Forelimb muscle (tissue), 1 donor: ENCODE data around the gene SAMD4A. TPM values are rescaled to one million over a fixed set of nuclear protein-coding genes. Genes with fewer than 3 reads are reported as not detected.
A peak's percentile ranks its signal among the peaks of the same experiment; 100 is the strongest.

ENCODE experiments used
- DNase-seq: peaks from one replicate; pipeline ENCODE4 v3.0.0-alpha.2; 2013; ENCODE audit warnings: low read depth
- polyA plus RNA-seq: library from polyadenylated mRNA; unstranded; fragments of 120-200 nt; gene quantifications from one replicate; pipeline ENCODE4 v1.2.1, GENCODE V29; 2013; ENCODE audit not compliant: insufficient read length

The SAMD4A gene
- polyA plus RNA-seq, 1 donor, result 65.1 TPM

DNA sequence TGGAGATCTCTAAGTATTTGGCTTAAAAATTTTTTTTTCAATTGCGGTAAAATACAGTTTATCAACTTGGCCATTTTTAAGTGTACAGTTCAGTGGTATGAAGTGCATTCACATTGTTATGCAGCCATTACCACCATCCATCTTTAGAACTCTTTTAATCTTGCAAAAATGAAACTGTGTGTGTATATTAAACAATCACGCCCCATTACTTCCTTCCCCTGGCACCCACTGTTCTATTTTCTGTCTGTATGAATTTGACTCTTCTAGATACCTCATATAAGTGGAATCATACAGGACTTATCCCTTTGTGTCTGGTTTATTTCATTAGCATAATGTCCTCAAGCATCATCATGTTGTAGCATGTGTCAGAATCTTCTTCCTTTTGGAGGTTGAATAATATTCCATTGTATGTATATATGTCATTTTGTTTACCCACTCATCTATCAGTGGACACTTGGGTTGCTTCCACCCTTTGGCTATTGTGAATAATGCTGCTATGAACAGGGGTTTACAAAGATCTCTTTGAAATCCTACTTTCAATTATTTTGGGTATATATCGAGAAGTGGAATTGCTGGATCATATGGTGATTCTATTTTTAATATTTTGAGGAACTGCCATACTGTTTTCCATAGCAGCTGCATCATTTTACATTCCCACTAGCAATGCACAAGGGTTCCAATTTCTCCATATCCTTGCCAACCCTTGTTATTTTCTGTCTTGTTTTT lies 62.9 kb downstream of the SAMD4A start:
- no peak for DNase-seq

DNA sequence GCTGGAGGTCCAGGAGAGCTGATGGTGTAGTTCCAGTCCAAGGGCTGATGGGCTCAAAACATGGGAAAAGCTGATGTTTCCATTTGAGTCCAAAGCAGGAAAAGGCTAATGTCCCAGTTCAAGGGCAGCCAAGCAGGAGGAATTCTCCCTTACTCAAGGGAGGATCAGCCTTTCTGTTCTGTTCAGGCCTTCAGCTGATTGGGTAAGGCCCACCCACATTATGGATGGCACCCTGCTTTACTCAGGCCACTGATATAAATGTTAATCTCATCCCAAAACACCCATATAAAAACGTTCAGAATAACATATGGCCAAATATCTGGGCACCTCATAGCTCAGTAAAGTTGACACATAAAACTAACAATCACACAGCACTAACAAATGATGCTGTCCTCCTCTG lies 64.1 kb downstream of the SAMD4A start:
- no peak for DNase-seq

DNA sequence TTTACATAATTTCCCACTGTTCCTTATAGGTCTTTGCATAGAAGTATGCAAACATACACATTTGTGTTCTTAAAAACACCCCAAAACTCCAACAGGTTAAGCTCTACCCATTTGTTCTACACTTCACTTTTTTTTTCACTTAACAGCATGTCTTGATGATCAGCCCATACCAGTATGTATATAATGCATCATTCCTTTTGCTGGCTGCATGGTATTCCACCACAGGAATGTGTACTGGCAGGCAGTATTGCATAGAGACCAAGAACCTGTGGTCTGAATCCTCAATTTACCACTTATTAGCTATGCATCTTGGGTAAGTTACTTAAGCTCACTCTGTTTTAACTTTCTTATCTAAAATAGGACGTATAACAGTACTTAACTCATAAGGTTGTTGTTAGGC lies 65.5 kb downstream of the SAMD4A start:
- no peak for DNase-seq

DNA sequence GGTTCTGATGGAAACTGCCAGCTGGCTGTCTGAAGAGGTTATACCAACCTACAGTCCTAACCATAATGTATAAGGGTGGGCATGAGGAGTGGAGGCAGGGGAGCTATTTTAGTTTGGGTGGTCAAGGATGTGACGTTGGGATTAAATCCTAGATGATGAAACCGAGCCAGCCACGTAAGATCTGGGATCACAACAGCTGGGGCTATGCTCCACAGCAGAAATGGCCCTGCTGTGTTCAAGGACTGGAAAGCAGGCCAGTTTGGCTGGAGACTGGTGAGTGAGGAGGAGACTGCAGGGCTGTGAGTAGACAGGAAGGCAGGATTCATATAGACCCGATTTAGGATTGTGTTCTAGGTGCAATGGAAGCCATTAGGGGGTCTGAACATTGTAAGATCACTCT lies 66.1 kb downstream of the SAMD4A start:
- no peak for DNase-seq

DNA sequence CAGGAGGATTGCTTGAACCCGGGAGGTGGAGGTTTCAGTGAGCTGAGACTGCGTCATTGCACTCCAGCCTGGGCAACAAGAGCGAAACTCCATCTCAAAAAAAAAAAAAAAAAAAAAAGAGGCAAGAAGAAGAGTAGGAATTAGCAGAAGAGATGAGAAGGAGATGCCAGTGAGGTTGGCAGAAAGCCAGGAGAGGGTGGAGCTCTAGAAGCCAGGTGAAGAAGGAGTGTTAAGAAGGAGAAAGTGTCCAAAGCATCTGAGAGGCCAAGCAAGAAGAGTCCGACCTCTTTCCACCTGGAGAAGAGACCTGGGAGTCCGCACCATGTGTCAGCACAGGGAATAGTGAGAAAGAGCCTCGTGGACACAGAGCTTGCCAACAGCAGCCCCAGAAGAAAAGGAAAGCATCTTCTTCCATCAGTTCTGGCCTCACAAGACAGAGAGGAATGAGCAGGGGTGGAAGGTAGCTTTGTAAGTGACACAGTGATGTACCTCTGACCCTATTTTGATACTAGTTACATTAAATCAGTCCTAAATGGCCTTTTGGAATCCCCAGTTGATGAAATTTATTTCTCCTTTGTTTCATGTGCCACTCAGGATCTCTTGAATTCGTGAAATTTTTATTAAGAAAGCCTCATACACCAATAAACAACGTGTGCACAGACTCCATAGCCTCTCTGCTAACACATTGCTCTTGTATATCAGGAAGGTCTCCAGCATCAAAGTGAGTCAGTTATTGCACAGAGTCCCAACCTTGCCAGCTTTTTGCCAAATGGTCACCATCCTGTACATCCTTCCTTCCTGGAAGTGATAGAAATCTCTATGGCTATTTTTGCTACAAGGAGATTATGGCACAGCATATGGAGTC lies 70.6 kb downstream of the SAMD4A start:
- no peak for DNase-seq

DNA sequence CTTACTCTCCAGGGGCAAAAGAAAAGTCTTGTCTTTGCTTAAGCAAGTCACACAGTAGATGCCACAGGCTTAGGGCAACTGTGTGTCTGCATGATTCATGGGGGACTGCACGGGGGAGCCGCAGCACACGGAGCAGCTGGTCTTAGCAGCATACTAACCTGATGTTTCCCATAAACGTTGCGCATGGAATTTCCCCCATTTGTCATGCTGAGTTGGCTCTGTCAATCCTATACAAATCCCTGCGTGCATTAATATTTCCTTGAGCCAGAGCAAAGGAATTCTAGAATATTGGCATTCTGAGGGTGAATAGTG lies 71.2 kb downstream of the SAMD4A start:
- no peak for DNase-seq

DNA sequence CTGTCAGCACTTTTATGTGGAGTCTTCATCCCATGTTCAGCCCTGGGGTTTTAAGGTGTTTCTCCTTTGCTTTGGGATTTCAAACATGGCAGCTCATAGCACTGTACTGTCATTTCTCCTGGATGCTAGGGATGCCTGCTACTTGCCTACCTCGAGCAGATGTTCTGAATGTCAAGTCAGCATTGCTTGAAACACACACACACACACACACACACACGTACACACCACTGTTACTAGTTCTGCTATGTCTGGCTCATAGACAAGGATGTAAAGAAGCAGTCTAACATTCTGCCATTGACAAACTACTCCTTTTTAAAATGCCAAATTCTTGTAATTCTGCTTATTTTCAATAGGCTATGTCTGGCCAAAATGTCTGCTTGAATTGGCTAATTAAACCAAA lies 72.7 kb downstream of the SAMD4A start:
- no peak for DNase-seq

DNA sequence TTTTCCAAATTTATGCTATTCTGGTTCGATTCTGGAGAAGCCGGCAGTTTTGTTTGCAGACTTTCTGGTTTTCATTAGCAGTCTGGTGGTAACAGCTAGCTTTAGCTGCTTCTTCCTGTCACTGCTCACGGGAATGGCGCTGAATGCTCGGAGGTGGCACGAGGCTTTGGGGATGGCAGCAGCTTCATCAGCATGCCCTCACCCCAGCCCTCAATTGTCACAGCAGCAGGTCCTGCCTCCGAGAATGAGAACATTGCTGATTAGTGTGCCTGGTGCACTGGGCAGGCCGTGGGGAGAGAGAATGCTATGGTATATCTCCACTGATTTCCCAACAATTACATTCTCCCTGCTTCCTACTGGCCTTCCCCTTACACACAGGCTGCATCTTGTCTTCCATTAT lies 73.6 kb downstream of the SAMD4A start:
- DNase-seq, result no peak

DNA sequence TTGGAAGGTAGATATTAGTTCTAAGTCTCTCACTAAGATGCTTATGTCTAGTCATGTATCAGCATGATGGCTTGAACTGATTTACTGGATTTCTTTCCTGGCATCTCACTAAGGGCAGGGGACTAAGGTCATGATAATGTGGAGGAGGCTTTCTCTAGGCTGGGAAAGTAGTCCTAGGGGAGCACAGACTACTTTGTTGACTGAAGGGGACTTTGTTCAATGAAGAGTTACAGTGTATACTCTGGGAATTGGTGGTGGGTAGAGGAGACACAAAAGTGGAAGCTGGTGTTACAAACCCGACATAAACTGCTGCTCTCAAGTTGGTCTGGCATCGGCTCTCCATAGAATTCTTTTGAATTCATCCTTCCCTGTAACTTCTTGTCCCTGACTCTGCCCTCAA lies 75.2 kb downstream of the SAMD4A start:
- no peak for DNase-seq

DNA sequence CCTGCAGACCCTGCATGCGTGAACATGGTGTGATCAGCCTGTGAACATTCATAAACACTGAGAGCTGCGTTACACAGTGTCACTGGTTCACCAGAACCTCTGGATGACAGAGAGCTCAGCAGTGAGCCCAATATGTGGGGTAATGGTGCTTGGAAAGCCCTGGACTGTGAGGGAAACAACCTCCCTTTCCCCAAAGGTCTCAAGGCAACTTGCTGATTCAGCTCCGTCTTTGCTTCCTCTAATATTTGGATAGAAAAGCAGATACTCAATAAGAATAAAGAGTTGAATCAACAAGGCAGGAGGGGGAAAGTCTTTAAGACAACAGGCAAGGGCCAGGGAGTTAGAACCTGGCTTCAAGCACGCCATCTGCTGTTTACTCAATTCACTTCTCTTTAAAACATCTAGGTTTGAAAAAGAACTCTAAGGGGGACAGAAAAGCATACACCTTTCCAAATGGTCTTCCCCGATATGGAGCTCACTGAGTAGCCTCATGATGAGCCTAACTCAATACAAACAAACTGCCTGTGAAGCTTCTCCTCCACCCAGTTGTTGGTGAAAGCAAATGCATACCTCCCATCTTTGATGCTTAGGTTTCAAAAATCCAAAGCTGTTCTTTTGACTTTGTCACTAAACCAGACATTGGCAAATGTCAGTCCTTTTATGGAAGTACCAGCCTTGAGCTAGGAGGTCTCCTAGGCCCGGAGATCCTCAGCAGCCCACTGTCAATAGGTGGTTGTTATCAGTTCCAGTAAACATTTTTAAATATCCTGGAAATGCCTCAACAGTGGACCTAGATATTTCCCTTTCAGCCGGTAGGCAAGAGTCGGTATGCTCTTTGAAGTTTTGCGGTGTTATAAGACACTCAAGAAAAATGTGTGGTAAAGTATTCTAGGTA lies 76.1 kb downstream of the SAMD4A start:
- no peak for DNase-seq

DNA sequence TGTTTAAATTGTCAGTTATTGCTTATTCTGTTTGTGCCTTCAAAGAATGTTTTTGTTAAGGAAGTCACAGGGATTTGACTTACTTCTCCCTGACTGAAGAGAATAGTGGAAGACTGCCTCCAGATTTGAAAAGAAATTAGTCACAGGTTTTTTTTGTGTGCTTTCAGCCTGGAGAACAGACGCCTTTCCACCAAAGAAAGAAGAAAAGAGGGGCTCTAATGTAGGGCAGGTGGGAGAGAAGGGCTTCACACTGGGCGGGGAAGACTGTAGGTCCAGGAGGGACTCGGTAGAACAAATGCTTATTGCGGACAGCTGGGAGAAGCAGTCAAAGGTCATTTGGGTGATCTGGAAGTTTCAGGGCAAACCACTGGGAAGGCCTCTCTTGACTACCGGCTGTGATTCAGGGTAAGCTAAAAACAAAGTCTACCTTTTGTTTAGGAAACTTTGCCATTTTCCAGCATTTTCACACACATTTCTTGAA lies 76.8 kb downstream of the SAMD4A start:
- no peak for DNase-seq

DNA sequence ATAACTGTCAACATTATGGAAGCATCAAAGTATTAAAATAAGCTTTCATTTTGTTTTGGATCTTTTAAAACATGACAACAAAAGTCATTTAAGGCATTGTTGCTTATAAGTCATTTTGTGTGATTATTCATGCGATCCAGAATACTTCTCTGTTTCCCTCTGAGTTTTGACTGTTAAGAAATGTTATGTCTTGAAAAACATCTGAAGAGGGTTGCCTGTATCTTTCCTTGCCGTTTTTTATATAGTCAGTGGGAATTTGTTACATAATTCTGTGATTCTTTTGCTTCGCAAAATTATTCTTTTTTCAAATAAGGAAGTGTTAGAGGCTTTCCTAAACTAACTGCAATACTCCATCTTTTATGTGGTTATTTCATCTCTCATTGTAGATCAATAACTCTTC lies 78.7 kb downstream of the SAMD4A start:
- no peak for DNase-seq

DNA sequence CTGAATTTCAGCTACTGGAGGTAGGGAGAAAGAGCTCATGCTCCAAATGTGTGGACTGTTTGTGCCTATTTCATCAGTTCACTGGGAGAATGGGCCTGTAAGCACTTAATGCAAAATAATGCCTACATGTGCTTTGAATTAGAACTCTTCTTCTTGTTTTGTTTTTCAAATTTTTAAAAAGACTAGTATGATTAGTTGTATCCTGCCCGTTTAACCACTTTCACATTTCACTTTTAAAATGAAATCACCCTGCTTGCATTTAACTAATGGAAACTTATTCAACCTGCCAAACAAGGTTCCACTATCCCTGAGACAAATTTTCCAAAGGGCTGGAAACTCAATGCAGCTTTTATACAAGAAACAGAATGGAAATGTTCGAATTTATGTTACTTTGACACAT lies 79.7 kb downstream of the SAMD4A start:
- peak; percentile 78 for DNase-seq

DNA sequence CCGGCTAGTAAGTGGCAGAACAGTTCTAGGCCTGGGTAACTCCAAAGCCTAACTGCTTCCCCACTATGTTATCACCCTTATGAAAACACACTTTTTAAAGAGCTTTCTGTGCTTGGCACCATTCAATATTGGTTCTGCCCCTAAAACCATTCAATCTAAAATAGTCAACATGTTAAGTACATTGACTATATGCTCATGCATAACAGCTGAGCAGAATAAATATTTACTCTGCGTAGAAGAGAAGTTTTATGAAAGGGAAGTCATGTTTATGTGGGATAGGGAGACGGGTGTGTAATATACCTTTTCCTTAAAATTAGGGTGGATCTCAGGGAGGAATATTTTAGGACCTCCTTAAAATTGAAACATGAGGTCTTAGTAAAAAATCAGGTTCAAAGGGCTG lies 80.5 kb downstream of the SAMD4A start:
- DNase-seq, result no peak

DNA sequence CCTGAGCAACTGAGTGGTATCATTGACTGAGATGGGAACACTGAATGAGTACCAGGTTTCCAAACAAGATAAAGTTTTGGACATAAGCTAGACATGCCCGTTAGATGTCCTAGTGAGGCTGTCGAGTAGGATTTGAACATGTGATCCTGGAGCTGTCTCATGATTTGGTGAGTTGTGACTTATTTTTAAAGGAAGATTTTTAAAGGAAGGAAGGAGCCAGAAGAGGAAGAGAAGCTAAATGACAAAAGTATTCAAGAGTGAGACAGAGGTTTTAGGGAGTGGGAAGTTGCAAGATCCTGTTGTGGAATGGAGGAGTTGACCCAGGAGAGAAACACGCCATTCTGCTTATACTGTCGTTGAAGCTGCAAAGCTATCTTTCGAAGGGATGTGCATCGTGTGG lies 82.1 kb downstream of the SAMD4A start:
- no peak for DNase-seq

DNA sequence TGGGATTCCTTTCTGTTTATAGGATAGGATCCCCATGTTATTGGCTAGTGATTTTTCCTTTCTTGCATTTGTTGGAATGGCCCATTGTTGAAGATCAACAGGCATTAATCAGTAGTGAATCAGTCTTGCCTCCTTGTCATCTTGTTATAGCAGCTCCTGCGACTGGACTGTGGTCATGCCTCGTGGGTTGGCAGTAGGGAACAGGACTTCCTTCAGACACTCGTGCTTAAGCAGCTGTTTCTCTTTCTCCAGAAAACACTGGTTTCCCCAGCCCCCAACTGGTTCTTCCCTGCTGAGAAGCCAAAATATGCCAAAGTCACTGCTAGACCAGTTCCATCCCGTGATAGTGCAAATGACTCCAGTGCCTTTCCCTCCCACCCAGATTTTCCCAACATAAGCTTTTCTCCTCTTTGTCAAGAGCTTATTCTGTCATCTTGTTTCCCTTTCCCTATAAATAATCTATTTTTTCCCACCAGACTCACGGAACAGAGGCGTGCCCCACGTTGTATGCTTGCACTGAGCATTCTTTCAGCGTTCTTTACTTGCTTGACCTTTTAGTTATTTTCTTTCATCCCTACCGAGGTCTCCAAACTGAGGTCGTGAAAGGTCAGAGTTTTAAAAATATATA lies 83.5 kb downstream of the SAMD4A start:
- DNase-seq, result no peak

DNA sequence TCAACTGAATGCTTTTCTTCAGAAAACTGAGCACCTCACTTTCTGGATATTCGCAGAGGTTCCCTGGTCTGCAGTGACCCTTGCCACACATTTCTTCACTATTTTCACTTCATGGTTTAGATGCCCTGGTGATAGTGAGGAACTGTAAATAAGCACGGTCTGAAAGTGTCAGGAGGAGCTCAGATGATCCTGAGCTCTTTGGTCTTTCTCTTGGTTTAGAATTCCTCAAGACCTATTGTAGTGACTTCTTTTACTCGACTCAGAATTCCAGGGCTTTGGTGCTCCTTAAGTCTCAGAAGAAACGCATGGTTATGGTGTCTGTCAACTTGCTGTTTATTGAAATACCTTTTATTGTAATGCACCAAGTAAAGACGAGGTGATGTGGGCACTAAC lies 84.0 kb downstream of the SAMD4A start:
- no peak for DNase-seq

DNA sequence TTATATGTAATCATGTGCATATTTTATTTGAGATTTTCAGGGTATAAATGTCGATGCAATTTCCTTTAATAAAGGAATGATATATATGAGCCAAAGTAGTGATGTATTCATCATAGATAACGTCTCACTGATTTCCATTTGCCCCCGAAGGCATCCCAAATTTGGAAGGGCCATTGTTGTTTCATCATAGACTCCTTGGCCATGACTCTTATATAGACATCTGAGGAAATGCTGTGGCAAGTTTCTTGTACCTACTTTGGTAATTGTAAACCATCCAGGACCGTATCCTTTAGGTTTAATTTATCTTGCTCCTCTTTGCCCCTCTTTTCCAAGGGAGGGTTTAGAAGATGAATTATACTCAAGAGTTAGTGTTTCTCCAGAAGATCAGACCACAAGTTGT lies 84.7 kb downstream of the SAMD4A start:
- DNase-seq, result no peak

DNA sequence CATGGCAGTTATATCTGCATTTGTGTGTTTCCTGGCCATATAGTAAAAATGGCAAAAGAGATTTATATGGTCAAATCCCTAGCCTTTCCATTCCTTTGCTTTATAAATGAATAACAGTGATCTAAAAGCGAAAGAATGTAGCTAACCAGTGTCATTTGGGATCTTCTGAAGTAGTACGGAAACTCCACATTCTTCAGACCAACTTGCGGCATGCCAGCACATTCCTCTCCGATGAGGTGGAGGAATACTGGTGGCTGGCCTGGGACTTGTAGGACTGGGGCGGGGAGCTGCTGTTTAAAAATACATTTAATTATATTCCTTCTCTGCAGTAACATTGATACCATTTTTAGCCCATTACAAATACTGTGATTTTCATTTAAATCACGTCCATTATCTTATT lies 85.3 kb downstream of the SAMD4A start:
- DNase-seq, result peak; percentile 94

DNA sequence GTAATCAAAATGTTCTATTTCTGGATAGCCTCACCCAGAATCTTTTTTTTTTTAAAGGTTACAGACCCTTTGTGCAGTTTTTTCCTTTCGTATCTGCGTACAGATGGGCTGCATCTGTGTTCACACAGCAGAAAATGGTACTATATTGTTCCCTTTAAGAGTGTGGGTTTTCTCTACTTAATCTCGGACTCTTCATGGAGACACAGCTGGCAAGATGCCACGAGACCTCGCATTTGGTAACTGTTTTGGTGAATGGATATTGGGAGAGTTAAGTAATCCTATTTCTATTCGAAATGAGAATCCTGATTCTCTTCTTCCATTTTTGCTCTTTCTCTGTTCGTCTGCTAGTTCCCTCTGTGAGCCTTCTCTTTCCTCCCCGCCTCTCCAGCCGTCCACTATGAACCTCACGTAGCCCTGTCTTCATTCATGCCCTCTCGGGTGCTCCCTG lies 85.7 kb downstream of the SAMD4A start:
- DNase-seq, result no peak

DNA sequence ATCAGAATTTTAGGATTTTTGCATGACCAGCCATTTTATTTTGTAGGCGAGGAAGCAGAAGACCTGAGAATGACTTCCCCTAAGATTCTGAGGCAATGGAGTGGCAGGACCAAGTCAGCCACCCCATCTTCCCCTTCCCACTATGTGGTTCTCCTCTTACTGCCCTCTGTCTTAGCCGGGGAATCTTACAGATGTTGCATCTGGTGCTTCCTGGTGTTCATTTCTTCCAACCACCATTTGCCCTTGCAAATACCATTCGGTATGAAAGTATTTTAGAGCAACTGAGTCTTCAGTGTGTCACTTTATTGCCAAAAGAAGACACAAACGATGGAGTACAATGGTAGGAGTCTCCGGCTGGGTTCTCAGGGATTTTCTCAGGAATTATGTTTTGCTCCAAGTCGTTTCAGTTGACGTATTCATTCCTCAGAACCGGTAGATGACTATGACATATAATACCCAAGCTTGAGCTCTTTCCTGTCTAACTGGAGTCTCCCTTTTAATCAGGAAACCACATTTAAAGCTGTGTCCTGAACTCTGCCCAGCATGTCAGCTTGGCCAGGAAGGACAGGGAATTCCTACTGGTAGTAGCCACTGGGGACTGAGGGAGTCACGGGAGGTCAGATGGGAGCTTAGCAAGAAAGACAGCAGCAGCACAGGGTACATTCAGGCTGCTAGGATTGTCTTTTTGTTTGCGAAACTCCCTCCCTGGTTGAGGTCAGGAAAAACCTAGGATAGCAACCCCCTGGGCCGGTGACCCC lies 87.0 kb downstream of the SAMD4A start:
- DNase-seq, result no peak
